ENCODE results near the gene IAH1.

The IAH1 gene

DNA sequence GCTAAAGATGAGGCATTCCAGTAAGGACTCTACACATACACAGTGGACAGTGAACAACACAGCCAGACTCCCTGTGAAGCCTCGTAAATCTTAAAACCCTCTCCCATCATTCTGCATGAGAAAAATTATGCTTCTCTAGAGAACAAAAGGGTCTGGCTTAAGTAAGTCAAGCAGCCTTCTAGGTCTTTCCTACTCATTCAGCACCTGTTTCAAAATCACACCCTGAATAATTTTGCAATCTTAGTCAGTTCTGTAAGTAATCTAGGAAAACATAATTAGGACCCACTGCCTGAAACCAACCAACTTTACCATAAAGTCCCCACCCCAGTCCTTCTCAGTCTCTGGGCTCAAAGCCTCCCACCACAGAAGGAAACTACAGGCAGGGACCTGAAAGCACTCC lies 19.7 kb downstream of the IAH1 start (continued):
- no peak for TF ChIP-seq ZBTB10 (tag by site-specific recombination; IDR thresholded peaks at IDR 0.05)
- no peak for TF ChIP-seq ZNF433 (tag by site-specific recombination; IDR thresholded peaks at IDR 0.05; ENCODE audit: low read depth)
- no peak for TF ChIP-seq ZNF677 (tag by site-specific recombination; IDR thresholded peaks at IDR 0.05)
- TF ChIP-seq ZNF670 (tag by site-specific recombination; IDR thresholded peaks at IDR 0.05; ENCODE audit: low read depth) = no peak

DNA sequence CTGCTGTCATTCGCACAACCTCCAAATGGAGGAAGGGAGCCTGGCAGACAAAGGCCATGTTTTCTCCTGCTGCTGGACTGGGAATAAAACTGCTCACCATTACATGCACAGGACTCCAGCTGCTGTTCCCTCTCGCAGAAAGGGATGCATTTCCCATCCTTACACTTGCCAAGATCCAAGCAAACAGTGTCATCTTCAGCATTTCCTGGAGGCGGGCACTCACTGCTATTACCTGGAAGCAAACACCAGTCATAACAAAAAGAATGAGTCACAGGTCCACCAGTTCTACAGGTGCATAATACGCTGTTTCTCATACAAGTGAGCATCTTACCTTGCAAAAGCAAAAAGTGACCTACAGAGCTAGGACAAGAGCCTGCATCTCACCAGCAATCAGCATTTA lies 22.7 kb downstream of the IAH1 start:
- CTCF ChIA-PET = no interaction called here

More for the DNA sequence above, 22.7 kb downstream of the IAH1 start:
- H3K27ac ChIP-seq (ENCODE audit: extremely low read depth, low read depth, low read length) = no peak overlapping the region
- H3K4me1 ChIP-seq (ENCODE audit: control insufficient read depth, insufficient read depth, low read length) = no peaks in the 10 kb centered on the region
- POLR2A ChIA-PET = interaction anchor here (1.1 kb wide), 1 partner anchor 134 kb away, joined by 3 read pairs; the partner anchor contains the start of gene YWHAQ
- H3K36me3 ChIP-seq (ENCODE audit: control insufficient read depth in 2 of 2, insufficient read depth in 1 of 2, low read length in 2 of 2) = peaks cover 36 to 82% of the 10 kb centered on the region in 2 experiments
- no peak overlapping the region for H3K4me3 ChIP-seq (ENCODE audit: low read depth, low read length)
- no peaks in the 10 kb centered on the region for H3K9me3 ChIP-seq (ENCODE audit: control insufficient read depth, insufficient read depth, low read depth, low read length)
- TF ChIP-seq ZNF747 (tag by site-specific recombination; IDR thresholded peaks at IDR 0.05) = no peak
- TF ChIP-seq, protein P1, sequence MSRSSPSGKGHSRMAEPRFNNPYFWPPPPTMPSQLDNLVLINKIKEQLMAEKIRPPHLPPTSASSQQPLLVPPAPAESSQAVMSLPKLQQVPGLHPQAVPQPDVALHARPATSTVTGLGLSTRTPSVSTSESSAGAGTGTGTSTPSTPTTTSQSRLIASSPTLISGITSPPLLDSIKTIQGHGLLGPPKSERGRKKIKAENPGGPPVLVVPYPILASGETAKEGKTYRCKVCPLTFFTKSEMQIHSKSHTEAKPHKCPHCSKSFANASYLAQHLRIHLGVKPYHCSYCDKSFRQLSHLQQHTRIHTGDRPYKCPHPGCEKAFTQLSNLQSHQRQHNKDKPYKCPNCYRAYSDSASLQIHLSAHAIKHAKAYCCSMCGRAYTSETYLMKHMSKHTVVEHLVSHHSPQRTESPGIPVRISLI (tag by site-specific recombination; IDR thresholded peaks at IDR 0.05) = no peak
- no peak for TF ChIP-seq ZBTB44 (tag by site-specific recombination; IDR thresholded peaks at IDR 0.05)
- TF ChIP-seq ZNF426 (tag by site-specific recombination; IDR thresholded peaks at IDR 0.05) = no peak
- TF ChIP-seq ZNF335 (tag by site-specific recombination; conservative IDR thresholded peaks at IDR 0.05) = no peak
- TF ChIP-seq, protein P2, sequence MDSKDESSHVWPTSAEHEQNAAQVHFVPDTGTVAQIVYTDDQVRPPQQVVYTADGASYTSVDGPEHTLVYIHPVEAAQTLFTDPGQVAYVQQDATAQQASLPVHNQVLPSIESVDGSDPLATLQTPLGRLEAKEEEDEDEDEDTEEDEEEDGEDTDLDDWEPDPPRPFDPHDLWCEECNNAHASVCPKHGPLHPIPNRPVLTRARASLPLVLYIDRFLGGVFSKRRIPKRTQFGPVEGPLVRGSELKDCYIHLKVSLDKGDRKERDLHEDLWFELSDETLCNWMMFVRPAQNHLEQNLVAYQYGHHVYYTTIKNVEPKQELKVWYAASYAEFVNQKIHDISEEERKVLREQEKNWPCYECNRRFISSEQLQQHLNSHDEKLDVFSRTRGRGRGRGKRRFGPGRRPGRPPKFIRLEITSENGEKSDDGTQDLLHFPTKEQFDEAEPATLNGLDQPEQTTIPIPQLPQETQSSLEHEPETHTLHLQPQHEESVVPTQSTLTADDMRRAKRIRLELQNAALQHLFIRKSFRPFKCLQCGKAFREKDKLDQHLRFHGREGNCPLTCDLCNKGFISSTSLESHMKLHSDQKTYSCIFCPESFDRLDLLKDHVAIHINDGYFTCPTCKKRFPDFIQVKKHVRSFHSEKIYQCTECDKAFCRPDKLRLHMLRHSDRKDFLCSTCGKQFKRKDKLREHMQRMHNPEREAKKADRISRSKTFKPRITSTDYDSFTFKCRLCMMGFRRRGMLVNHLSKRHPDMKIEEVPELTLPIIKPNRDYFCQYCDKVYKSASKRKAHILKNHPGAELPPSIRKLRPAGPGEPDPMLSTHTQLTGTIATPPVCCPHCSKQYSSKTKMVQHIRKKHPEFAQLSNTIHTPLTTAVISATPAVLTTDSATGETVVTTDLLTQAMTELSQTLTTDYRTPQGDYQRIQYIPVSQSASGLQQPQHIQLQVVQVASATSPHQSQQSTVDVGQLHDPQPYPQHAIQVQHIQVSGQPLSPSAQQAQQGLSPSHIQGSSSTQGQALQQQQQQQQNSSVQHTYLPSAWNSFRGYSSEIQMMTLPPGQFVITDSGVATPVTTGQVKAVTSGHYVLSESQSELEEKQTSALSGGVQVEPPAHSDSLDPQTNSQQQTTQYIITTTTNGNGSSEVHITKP (tag by site-specific recombination; IDR thresholded peaks at IDR 0.05) = no peak
- no peak for TF ChIP-seq ZNF239 (tag by site-specific recombination; IDR thresholded peaks at IDR 0.05)
- TF ChIP-seq ZNF521 (tag by site-specific recombination; IDR thresholded peaks at IDR 0.05) = no peak
- no peak for TF ChIP-seq ZSCAN23 (tag by site-specific recombination; IDR thresholded peaks at IDR 0.05)
- TF ChIP-seq SP3 (tag by site-specific recombination; IDR thresholded peaks at IDR 0.05) = no peak
- no peak for TF ChIP-seq ZBTB1 (tag by site-specific recombination; IDR thresholded peaks at IDR 0.05)
- no peak for TF ChIP-seq ZNF626 (tag by site-specific recombination; IDR thresholded peaks at IDR 0.05)

All from HEK293 (cell line).